ENCODE data around the gene CLVS2.

- TF ChIP-seq POLR2A (IDR thresholded peaks at IDR 0.05; ENCODE audit: low read length), result no peak
- no peak for TF ChIP-seq GATA1 (IDR thresholded peaks at IDR 0.05; ENCODE audit: low read depth, low read length)
These were observed 95.8 kb downstream of the CLVS2 start for GRCh38 chr6:123091896-123092271.

All from erythroblast (primary cell).